NCI-H2227 treated with DMSO at 0.1 percent for 48 hours (cell line): ENCODE results near the gene NT5E.
A peak's percentile ranks its signal among the peaks of the same experiment; 100 is the strongest.
"Not testable (repeated sequence)": the region's sequence is repeated elsewhere in the genome, so short reads cannot be mapped to it uniquely, and the experiment has no call there.

Source experiments
- DNase-seq: peaks from one replicate; lab custom pipeline; 2025; lab: John Stamatoyannopoulos, UW

The NT5E gene

DNA sequence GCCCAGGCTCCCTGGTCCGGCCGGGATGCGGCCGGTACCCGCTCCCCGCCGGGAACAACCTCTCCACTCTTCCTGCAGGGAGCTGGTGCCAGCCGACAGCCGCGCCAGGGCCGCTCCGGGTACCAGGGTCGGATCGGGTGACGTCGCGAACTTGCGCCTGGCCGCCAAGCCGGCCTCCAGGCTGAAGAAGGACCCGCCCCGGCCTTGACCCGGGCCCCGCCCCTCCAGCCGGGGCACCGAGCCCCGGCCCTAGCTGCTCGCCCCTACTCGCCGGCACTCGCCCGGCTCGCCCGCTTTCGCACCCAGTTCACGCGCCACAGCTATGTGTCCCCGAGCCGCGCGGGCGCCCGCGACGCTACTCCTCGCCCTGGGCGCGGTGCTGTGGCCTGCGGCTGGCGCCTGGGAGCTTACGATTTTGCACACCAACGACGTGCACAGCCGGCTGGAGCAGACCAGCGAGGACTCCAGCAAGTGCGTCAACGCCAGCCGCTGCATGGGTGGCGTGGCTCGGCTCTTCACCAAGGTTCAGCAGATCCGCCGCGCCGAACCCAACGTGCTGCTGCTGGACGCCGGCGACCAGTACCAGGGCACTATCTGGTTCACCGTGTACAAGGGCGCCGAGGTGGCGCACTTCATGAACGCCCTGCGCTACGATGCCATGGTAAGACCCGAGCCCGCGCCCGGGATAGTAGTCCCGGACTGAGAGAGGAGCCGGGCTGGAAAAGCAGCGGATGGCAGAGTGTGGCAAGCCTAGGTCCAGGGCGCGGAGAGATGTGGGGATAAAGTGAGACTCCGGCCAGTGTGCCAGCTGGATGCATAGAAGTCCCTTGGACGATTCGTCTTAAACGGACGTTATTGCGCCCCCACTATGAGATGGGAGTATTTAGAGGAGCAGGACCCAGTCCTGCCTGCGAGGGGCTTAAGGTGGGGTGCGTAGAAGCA lies at the start of gene NT5E:
NT5E (plus strand) TSS at position 266 of the 942 bp plus-strand sequence; CDS start at position 323, 57 bp downstream.
- DNase-seq: peak; percentile 21

DNA sequence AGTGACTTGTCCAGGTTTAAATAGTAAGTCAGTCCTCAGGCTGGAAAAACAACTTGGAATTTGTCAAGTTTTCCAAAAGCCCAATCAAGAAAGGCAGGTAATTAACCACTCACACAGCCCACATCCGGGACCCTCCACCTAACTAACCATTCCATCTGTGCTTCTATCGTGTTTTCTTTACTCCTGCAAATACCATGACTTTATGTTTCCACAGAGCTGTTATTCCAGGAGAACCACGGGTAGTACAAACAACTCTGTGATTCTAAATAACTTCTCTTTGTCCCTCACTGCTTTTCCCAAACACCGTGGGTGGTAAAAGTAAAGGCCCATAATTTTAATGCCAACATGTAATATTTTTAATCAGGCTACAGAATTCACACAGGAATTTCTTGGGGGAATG lies 49.6 kb upstream of the NT5E start:
- DNase-seq: no peak

DNA sequence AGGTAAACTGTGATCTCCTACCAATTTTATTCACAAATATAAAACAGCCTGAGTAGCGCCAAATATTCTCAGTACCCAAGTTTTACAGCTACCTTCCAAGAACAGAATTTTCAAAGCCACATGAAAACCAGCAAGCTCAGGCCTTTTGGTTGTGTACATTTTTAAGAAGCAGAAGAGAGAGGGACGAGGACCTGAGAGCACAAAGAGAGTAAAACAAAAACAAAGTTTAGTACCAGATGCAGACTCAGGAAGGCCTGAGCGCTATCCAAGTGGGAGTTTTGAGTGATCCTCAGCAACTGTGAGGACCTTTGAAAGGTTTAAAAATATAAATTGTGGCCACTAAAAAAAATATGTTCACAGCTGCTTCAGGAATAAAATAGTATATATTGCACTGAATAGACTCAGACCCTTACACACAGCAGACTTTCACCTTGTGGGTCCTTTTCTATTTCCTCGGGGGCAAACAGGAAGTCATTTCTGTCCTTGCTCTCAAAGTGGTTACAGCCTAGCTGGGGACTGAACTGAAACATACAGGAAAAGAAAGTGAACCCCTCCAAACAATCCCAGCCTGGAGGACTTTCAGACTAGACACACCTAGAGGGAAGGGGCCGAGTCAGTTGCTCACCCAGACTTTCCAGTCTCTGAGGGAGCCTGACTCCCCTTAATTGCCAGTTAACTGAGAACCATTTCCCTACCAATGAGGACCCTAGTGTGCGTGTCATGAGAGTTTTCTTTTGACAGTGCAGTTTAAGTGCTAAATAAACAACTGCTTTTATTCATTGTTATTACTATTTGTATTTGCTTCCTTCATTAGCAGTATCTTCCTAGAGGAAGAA lies 48.5 kb upstream of the NT5E start:
- no peak for DNase-seq

DNA sequence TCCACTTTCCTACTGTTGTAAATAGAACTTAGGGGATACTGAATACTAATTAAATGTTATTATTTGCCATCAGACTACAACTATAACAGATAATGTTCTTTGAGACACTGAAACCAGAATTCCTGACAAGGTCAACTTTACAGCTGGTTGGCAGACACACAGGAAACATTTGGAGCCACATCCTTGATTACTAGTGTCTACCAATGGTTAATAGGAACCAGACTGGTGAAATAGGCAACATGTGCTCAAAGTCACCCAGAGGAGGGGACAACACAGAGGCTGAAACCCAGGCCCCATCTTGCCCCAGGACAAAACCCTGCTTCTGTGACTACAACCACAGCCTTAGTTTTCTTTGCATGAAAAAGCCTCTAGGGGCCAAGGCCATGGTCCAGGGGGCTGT lies 47.8 kb upstream of the NT5E start:
- DNase-seq: no peak

DNA sequence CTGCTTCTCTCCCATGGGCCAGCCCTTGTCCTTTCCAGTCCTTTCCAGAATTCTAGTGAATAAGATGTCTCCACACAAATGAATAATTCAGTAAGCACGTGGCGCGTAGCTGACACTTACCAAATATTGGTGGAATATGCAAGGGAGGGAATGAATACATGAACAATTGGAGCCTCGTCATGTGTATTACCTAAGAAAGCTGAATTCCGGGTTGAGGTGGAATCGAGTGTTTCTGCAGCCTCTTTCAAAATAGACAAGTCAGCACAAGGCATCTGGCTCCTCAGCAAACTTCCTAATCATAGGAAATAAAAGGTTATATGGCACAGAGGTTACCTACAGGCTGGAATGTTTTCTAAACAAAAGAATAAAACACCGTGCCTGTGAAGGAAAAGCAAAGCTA lies 47.0 kb upstream of the NT5E start:
- DNase-seq: no peak

DNA sequence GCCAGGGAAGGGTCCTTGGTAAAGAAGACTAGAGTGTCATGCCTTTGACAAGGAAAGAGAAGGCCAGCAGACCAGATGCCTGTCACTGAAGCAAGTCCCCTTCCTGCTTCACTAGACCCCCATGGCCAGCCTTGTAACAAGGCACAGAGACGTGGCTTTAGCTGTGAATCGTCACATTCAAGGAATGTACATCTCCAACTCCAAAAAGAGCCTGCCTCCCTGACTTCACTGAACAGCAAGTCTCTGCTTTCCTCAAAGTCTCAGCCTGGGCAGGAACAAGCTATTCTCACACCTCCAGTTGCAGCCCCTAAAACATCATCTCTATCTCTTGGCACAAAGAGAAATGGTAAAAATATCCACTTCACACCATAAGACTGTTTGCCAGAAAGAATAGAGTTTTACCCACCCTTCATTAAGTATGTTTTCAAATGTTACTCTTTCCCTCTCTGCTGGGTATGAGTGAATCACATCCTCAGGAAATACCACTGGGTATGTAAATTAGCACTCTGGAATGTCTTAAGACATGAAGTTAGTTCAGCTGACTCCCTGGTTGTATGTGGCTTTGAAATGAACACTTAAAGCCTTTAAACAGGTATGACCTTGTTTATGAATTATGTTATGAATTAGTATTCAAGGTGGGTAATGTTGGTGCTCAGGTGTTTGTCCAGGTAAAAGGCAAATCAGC lies 46.4 kb upstream of the NT5E start:
- no peak for DNase-seq

DNA sequence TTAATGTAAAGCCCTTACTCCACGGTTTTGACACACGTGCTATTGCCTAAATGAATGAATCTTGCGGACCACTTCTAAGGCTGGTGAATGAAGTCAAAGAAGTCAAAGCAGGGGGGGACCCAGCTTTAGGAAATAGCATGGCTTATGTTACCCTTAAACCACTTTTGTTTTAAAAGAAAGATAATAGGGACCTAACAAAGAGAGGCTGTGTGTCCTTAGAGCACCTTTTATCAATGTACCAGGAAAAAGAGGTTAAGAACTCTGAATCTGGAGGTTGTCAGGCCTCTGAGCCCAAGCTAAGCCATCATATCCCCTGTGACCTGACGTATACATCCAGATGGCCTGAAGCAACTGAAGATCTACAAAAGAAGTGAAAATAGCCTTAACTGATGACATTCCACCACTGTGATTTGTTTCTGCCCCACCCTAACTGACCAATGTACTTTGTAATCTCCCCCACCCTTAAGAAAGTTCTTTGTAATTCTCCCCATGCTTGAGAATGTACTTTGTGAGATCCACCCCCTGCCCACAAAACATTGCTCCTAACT lies 45.8 kb upstream of the NT5E start:
- DNase-seq: not testable (repeated sequence)

DNA sequence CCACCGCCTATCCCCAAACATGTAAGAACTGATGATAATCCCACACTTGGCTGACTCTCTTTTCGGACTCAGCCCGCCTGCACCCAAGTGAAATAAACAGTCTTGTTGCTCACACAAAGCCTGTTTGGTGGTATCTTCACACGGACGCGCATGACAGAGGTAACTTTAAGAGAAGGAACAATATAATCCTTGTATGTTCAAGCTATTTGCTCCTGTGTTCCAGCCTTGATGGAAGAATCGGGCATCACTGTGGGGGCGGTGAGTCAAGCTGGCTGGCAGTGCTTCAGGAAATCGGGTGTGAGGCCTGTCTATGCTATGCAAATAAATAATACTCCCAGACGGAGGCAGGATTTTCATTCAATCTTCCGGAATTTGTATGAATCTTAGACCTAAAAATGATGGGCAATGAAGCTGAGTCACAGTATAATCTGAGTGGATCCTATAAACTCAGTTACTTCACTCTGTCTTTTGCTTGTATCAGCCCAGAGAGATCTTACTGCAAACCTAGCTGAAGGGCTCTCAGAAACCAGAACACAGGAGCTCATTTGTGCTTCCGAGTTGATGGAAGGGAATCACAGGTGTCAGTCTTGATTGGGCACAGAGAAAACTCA lies 45.2 kb upstream of the NT5E start:
- DNase-seq: no peak

DNA sequence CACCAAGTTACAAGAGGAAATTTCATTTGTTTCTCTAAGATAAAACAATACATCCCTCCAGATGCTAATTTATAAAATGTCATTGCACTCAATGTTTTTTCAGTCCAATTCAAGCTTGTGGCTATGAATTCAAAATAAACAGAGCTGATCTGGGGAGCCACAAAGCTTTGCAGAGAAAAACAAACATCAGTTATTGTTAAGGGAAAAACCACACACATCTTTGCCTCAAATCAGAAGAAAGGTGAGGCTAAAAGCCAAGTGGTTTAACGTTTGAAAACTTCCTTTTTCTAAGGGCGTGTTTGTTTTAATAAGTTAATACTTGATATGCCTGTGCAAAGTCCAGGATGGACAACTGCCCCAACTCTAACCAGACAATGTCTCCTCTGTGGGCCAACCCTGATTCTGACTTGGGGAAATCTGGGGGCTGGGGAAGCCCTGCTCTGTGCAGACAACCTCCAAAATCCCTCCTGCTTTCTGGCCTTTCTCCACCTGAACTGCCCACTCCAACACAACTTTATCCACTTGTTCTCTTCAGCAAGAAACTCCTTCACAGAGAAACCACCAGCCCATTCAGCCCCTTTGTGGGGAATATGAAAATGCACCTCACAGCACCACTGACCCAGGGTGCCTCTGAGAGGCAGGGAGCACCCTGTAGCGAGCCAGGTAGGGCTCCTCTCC lies 44.6 kb upstream of the NT5E start:
- DNase-seq: no peak

DNA sequence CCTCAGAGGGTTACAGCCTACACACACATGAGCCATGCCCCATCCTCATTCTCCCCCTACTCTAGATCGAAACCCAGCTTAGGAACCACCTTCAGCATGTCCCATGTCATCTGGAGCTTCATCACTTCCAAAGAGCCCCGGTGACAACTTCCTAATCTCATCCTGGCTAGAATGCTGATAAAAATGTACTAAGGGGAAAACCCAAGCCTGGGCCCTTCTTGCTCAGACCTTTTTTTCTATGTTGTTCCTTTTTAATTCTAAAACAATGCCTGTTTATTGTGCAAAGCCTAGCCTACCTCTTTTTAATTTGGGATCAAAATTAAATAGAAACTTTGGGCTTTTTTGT lies 44.1 kb upstream of the NT5E start:
- DNase-seq: no peak

DNA sequence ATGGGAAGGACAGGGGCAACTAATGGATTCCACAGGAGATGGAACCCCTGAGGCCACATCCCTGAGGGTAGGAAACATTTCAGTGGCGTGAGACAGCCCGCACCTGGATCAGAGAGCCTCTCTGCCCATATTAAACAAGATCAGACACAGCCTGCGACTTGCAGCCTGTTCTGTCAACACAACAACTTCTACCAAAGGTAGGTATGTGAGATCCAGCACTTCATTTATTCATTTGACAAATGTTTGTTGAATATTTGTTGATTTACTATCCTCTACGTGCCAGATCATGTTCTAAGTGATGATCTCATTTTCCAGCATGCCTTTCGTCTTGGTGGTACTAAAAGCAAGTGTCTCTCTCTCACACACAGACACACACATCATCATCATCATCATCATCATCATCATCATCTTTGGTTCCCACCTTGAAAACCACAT lies 43.2 kb upstream of the NT5E start:
- DNase-seq: no peak

DNA sequence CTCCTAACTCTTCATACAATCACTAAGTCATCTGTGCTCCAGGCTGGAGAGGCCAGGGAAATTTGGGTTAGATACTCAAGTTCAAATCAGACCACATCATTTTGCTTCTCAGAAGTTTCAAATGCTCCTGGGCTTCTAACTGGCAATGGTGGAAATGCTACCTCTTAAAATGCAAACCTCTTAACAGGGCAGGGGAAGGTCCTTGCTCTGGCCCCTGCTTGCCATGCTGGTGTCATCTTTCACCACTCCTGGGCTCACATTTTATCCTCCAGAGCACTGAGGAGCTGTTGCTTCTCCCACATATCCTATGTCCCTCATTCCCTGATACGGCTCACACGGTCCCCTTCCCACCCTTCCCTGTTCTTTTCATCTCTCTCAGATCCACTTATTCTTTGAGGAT lies 41.8 kb upstream of the NT5E start:
- no peak for DNase-seq

DNA sequence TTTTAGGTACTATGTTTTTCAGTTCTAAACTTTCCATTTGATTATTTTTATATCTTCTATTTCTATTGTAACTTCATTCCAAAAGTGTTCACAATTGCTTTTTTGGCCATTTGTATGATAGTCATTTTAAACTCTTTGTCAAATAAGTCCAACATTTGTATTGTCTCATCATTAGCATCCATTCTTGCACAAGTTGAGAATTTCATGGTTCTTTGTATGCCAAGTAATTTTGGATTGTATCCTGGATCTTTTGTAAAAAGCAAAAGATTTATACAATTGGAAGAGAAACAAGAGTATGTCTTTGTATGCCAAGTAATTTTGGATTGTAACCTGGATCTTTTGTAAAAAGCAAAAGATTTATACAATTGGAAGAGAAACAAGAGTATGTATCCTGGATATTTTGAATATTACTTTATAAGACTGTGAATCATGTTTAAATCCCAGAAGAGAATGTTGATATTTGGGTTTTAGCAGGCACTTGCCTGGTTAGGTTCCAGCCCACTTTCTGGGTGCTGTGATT lies 36.9 kb upstream of the NT5E start:
- DNase-seq: no peak

DNA sequence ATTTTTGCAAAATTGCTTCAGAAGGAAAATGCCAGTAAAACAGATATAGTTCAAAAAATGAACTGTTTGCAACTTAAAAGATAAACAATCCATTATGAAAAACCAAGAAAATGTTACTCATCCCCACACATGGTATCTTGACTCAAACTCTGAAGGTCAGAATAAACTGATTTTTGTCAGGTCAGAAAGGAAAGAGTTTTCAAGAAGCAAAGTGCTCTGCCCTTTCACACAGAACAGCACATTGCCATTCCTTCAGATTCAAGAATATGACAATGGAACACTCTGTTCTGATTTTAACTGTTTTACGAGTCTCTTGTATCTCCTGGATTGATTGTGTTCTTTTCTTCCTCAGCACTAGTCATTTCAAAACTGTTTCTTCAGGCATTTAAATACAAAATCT lies 33.8 kb upstream of the NT5E start:
- no peak for DNase-seq

DNA sequence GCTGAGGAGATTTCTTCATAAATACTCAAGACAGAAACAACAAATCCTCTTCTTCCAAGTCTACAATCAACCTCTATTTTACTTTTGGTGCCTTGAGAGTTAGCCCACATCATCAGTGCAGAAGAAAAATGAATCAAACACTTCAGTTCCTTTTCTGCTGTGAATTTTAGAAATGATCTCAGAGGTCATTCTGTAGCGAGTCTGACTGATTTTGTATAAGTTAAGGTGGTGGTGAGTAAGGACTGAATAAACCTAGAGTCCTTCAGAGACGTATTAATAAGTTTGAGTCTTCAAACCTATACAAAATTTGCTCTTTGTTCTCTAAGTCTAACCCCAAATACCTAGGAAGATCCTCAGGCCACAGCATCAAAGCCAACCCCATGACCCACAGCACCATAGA lies 33.1 kb upstream of the NT5E start:
- DNase-seq: no peak

DNA sequence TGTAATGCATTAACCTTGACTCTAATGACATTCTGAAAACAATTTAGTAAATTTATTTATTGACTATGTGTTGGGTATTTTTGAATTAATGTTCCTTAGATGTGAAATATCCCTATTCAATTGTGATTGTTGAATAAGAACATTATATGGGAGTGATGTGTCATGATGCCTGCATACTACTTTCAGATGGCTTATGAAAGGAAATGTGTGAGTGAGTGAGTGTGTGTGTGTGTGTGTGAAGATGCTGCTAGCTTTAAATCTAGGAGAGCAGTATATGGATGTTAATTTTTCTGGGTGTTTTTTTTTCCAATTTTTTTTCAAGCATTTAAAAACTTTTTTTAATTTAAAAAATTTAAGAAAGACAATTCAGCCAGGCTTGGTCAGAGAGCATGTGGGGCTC lies 32.5 kb upstream of the NT5E start:
- DNase-seq: no peak

DNA sequence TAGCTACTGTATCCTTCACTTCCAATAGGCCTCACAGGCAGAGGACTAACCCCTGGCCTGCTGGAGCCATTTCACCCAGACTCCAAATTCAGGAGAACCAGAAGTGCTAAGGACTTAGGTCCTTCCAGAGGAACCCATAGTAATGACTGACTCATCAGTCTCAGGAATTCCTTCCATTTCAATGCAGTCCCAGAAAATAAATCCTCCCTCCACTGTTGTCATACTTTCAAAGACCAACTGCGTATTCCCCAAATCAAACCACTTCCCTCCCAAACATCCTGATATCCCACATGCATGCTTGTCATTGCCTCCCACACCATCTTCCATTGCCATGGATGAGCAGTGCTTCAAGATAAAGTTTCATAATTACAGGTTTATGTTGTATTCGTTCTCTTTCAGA lies 31.8 kb upstream of the NT5E start:
- no peak for DNase-seq

DNA sequence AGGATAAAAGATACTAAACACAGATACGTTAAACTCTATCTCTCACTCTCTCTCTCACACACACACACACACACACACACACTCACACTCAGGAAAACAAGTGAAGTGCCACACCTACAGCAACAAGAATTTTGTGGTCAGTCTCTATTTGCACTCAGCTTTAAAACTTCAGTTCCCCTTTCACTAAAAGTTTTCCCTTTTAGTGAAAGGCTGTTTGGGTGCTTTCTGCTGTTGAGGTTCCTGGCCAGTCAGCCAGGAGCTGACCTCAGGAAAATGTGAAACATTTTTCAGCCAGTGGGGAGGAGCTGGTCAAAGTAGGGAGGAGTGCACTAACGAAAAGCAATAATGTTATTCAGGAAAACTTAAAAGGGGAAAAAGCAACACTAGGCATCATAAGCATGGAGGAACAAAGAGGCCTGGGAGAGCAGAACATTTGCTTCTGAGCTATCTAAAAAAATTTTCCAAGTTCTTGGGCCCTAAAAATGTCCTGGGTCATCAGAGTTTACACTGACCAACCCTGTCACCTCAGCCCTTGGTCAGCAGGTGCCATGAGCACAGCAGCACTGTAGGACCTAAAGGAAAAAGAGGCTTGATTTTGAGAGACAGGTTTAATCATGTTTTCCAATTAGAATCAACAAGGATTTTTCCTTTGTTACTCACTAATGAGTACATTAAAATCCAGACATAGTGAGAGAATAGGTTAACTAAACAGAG lies 30.7 kb upstream of the NT5E start:
- no peak for DNase-seq

DNA sequence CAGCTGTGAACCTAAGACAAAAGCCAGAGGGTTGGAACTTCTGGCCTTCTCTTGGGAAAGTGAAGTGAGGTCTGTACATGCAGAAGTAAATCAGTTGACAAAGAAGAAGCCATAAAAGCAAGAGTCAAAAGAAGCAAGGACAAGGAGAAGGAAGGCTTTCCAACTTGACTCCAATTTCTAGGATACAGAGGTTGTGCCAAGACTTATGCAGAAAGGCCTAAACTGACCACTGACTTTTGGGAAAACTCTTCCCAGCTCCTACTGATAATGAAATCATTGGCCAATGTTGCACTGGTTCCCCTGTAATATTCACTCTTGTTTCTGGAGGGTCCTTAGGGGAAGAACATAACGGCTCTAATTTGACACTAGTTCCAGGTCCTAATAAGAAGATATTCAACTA lies 29.3 kb upstream of the NT5E start:
- no peak for DNase-seq

DNA sequence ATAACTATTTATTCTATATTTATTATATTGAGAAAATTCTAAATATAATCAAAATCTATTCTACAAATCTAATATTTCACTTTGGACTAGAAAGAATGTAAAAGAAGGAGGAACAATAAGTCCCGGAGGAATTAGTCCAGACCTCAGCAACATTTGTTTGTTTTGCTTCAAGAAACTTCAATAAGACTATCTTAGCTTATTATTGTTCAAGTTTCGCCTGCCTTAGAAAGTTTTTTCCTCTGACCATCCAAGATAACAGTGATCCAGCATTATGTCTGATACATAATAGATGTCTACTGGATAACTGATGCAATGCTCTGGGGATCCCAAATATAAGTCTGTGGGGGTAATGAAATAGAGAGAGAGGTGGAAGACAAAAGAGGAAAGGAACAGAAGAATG lies 28.7 kb upstream of the NT5E start:
- DNase-seq: no peak
